Upper lobe of right lung (tissue), 1 donor: ENCODE measurements around the gene MRPL10. TPM values are rescaled to one million over a fixed set of nuclear protein-coding genes. Genes with fewer than 3 reads are reported as not detected.

Source experiments
- ATAC-seq: fragments of 200-7000 bp; cut with Tn5 transposase; one replicate; pipeline ENCODE4 v1.9.1; 2020; ENCODE audit warnings: mild to moderate bottlenecking, moderate library complexity
- DNase-seq: peaks from one replicate; pipeline ENCODE4 v3.0.0-alpha.2; 2020
- H3K27ac ChIP-seq: fragments of 200-600 bp; one replicate; pipeline ENCODE4 v1.8.0; 2022
- H3K27me3 ChIP-seq: fragments of 200-600 bp; one replicate; pipeline ENCODE4 v1.8.0; 2022; ENCODE audit warnings: mild to moderate bottlenecking
- H3K36me3 ChIP-seq: fragments of 200-600 bp; one replicate; pipeline ENCODE4 v1.8.0; 2022
- H3K4me1 ChIP-seq: fragments of 200-600 bp; one replicate; pipeline ENCODE4 v1.8.0; 2022
- H3K4me3 ChIP-seq: fragments of 200-600 bp; one replicate; pipeline ENCODE4 v1.8.0; 2022; ENCODE audit warnings: mild to moderate bottlenecking
- H3K9me3 ChIP-seq: fragments of 200-600 bp; one replicate; pipeline ENCODE4 v1.8.0; 2022
- intact Hi-C: fragments of 100-400 bp; cut with DNase I; formaldehyde crosslinking; loops from one replicate; pipeline ENCODE4 v1.11.0; 2022
- total RNA-seq: library from RNA; stranded (reverse); fragmentation: NEBNext Ultra II Directional; extraction: Animal tissue kit (Norgen Biotek cat#: 25700); gene quantifications from one replicate; pipeline ENCODE4 v1.2.1, GENCODE V29; 2021
- TF ChIP-seq, protein P1 (sequence below): fragments of 200-600 bp; IDR thresholded peaks from one replicate; pipeline ENCODE4 v1.8.0; 2022; ENCODE audit warnings: antibody characterized with exemption
- donor health status: DM: no; HTN: yes; CAD: no; lungs with severe emphysema.

Gene MRPL10
- total RNA-seq, 1 donor from 2014 or later: 29.2 TPM

DNA sequence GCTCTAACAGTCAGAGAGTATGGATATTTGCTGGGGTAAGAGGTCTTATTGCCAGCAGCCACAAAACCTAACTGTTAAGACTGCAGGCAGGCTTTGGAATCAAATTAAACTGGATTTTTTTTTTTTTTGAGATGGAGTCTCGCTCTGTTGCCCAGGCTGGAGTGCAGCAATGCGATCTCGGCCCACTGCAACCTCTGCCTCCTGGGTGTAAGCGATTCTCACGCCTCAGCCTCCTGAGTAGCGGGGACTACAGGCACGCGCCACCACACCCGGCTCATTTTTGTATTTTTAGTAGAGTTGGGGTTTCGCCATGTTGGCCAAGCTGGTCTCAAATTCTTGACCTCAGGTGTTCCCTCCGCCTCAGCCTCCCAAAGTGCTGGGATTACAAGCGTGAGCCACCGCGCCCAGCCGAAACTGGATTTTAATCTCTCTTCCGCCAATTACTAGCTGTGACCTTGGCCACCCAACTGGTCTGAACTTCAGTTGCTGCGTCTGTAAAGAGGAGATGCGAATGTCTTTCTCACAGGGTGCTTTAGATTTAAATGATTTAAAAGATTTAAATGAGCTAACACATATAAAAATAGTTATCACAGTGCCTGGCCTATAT is 842 bp downstream of the MRPL10 start:
- TF ChIP-seq, protein P1, sequence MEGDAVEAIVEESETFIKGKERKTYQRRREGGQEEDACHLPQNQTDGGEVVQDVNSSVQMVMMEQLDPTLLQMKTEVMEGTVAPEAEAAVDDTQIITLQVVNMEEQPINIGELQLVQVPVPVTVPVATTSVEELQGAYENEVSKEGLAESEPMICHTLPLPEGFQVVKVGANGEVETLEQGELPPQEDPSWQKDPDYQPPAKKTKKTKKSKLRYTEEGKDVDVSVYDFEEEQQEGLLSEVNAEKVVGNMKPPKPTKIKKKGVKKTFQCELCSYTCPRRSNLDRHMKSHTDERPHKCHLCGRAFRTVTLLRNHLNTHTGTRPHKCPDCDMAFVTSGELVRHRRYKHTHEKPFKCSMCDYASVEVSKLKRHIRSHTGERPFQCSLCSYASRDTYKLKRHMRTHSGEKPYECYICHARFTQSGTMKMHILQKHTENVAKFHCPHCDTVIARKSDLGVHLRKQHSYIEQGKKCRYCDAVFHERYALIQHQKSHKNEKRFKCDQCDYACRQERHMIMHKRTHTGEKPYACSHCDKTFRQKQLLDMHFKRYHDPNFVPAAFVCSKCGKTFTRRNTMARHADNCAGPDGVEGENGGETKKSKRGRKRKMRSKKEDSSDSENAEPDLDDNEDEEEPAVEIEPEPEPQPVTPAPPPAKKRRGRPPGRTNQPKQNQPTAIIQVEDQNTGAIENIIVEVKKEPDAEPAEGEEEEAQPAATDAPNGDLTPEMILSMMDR: no peak
- no peaks in the 10 kb centered on the region for H3K27me3 ChIP-seq
- no peak for ATAC-seq
- peak overlapping the region; percentile 81 for H3K27ac ChIP-seq
- no peaks in the 10 kb centered on the region for H3K9me3 ChIP-seq
- peaks cover 23% of the 10 kb centered on the region for H3K4me1 ChIP-seq
- DNase-seq: no peak
- H3K4me3 ChIP-seq: peak overlapping the region; percentile 77
- peaks cover 36% of the 10 kb centered on the region for H3K36me3 ChIP-seq
- intact Hi-C loops: no loop called here

- DNase-seq (no peak), ATAC-seq (no peak)
- peaks cover 19% of the 10 kb centered on the region for H3K4me1 ChIP-seq
- H3K4me3 ChIP-seq: no peak overlapping the region
- TF ChIP-seq, protein P1: no peak
- peaks cover 42% of the 10 kb centered on the region for H3K36me3 ChIP-seq
- H3K27me3 ChIP-seq: no peaks in the 10 kb centered on the region
- intact Hi-C loops: no loop called here
- peak overlapping the region; percentile 37 for H3K27ac ChIP-seq
- H3K9me3 ChIP-seq: no peaks in the 10 kb centered on the region
Observed at GRCh38 chr17:47829870-47830269, 1.5 kb downstream of the MRPL10 start.

DNA sequence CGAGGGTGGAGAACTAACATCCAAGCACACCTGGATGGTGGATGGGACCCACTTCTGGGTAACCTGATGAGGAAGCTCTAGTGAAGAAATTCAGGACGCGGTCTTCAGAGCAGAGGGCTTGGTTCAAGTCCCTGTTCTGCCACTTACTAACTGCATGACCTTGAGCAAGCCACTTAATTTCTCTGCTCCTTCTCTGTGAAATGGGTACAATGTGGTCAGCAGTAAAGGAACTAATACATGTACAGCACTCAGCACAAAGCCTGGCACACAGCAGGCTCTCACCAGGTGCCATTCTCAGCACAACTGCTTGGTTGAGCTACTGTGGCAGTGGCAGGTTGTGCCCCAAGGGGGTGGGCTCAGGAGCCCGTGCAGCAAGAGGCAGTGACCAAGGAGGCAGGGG is 7.8 kb downstream of the MRPL10 start:
- Histone ChIP-seq H3K9me3 (no peaks in the 10 kb centered on the region), H3K4me1 (peaks cover 18% of the 10 kb centered on the region), H3K36me3 (peaks cover 55% of the 10 kb centered on the region), H3K27ac (no peak overlapping the region), H3K27me3 (no peaks in the 10 kb centered on the region), H3K4me3 (no peak overlapping the region)
- intact Hi-C loops: no loop called here
- DNase-seq (no peak), ATAC-seq (no peak)
- TF ChIP-seq, protein P1: no peak

GRCh38 chr17:47822785-47823184 is 8.6 kb downstream of the MRPL10 start:
- intact Hi-C loops: no loop called here

DNA sequence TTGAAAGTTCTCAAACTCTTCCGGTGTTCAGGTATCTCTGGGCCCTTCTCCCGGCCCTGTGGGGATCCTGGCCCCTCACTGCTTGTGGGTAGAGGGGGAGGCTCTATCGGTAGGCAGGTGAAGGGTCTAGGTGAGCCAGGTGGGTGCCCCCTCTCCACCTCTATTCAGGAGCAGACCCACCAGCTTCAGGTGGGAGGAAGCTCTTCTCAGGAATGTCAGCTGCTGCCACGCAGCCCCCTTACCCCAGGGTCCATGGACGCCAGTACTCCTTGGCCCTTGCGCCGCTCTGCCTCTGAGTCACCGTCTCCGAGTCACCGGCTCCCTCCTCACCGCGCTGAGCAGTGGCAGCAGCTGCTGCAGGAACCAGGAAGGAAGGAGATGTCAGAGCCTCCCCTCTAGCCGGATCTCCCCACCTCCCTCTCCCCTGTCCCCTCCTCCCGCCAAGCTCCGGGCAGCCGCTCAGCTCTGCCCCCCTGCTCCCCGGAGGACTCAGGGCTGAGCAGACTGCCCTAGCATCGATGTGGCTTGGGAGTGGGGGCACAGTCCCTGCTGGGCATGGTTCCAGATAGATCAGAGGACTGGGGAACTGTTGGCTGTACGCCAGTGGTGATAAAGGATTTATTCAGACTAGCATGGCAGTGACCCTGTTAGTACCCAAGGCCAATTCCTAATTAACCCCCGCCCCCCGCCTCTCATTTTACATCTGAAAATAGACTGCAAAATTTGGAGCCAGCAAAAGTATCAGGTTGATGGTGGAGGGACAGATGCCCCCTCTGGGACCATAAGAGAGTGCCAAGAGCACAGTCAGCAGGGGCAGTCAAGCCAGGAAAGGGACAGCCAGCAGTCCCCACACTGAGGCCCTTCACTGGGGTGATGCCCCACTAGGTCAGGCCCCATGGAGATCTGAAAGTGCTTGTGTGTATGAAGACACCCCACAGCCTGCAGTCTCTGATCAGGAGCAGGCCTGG is 9.6 kb downstream of the MRPL10 start, which contains the start of gene OSBPL7:
Gene OSBPL7, minus strand, starts transcription at position 371 of the 968 bp plus-strand sequence. CDS start 1,516 bp downstream, outside the sequence.
- no peaks in the 10 kb centered on the region for H3K9me3 ChIP-seq
- H3K27ac ChIP-seq: peak within 1 kb of the TSS; percentile 67
- peak within 1 kb of the TSS; percentile 67 for H3K4me3 ChIP-seq
- peak; percentile 85 for DNase-seq
- intact Hi-C loops: no loop called here
- H3K36me3 ChIP-seq: peaks cover 53% of the 10 kb centered on the region
- peak; percentile 89 for ATAC-seq
- peaks cover 18% of the 10 kb centered on the region for H3K4me1 ChIP-seq
- TF ChIP-seq, protein P1: no peak
- H3K27me3 ChIP-seq: no peaks in the 10 kb centered on the region

More at GRCh38 chr17:47822785-47823184, 8.6 kb downstream of the MRPL10 start:
- H3K4me3 ChIP-seq: no peak overlapping the region
- no peaks in the 10 kb centered on the region for H3K27me3 ChIP-seq
- H3K4me1 ChIP-seq: peaks cover 18% of the 10 kb centered on the region
- peaks cover 55% of the 10 kb centered on the region for H3K36me3 ChIP-seq
- TF ChIP-seq, protein P1: no peak
- no peak for ATAC-seq
- no peak overlapping the region for H3K27ac ChIP-seq
- H3K9me3 ChIP-seq: no peaks in the 10 kb centered on the region
- DNase-seq: no peak
